HepG2 (cell line): ENCODE measurements around the gene P2RY11. TPM values are rescaled to one million over a fixed set of nuclear protein-coding genes. Genes with fewer than 3 reads are reported as not detected.

Experiments used
- ATF7 ChIP-seq, 2 experiments: fragments of 450-650 bp in 1 of 2; sonication (generic) in 1 of 2; formaldehyde crosslinking in 1 of 2; IDR thresholded peaks; 2 replicates each; pipeline versions ENCODE4 v1.4.0 to v1.6.1; 2016 to 2020; ENCODE audit warnings: antibody characterized with exemption in 1 of 2, mild to moderate bottlenecking in 1 of 2, missing genetic modification reagents in 1 of 2
- CREBL2 ChIP-seq: sonication (generic); formaldehyde crosslinking; IDR thresholded peaks from 2 replicates; pipeline ENCODE4 v1.8.1; 2023; ENCODE audit warnings: missing genetic modification reagents, mild to moderate bottlenecking, borderline replicate concordance
- FOXP4 ChIP-seq: sonication (generic); formaldehyde crosslinking; IDR thresholded peaks from 2 replicates; pipeline ENCODE4 v1.4.0; 2020; ENCODE audit warnings: missing genetic modification reagents
- HNF4G ChIP-seq, 2 experiments: sonication (generic) in 1 of 2; formaldehyde crosslinking in 1 of 2; IDR thresholded peaks; 2 replicates each; pipeline versions ENCODE4 v1.4.0 to v1.6.1; 2011 to 2020; ENCODE audit warnings: borderline replicate concordance in 2 of 2, low read depth in 2 of 2, mild to moderate bottlenecking in 2 of 2, low read length in 1 of 2, missing genetic modification reagents in 1 of 2, moderate library complexity in 1 of 2
- KDM3A ChIP-seq: IDR thresholded peaks from 2 replicates; pipeline ENCODE4 v1.6.1; 2018; ENCODE audit warnings: low read depth, missing compliant biosample characterization
- KDM4B ChIP-seq: sonication (generic); formaldehyde crosslinking; IDR thresholded peaks from 2 replicates; pipeline ENCODE4 v1.4.0; 2020; ENCODE audit warnings: missing genetic modification reagents
- MBNL3 ChIP-seq: fragments of 250-450 bp; sonication (Bioruptor Pico); conservative IDR thresholded peaks from 2 replicates; pipeline ENCODE4 v1.8.0; 2022; ENCODE audit warnings: mild to moderate bottlenecking, inconsistent platforms
- SALL1 ChIP-seq: sonication (generic); formaldehyde crosslinking; IDR thresholded peaks from 2 replicates; pipeline ENCODE4 v1.8.0; 2022; ENCODE audit warnings: mild to moderate bottlenecking, missing genetic modification reagents
- SP1 ChIP-seq, 2 experiments: fragments of 450-650 bp in 1 of 2; sonication (generic) in 1 of 2; formaldehyde crosslinking in 1 of 2; IDR thresholded peaks; 2 replicates each; pipeline versions ENCODE4 v1.4.0 to v1.6.1; 2016 to 2020; ENCODE audit warnings: missing genetic modification reagents in 1 of 2
- YEATS4 ChIP-seq: sonication (generic); formaldehyde crosslinking; IDR thresholded peaks from 2 replicates; pipeline ENCODE4 v1.4.0; 2020; ENCODE audit warnings: missing genetic modification reagents, borderline replicate concordance
- YY1 ChIP-seq: IDR thresholded peaks from 2 replicates; pipeline ENCODE4 v1.6.1; 2011; ENCODE audit warnings: low read length, low read depth, moderate library complexity, mild to moderate bottlenecking; ENCODE audit not compliant: insufficient read depth, insufficient replicate concordance
- ZBTB21 ChIP-seq: sonication (generic); formaldehyde crosslinking; IDR thresholded peaks from 2 replicates; pipeline ENCODE4 v1.4.0; 2020; ENCODE audit warnings: missing genetic modification reagents
- ZC3H4 ChIP-seq: sonication (generic); formaldehyde crosslinking; IDR thresholded peaks from 2 replicates; pipeline ENCODE4 v1.4.0; 2020; ENCODE audit warnings: missing genetic modification reagents, borderline replicate concordance
- ZFYVE20 ChIP-seq: sonication (generic); formaldehyde crosslinking; IDR thresholded peaks from 2 replicates; pipeline ENCODE4 v1.8.0; 2023; ENCODE audit warnings: low read depth, mild to moderate bottlenecking, moderate library complexity, missing genetic modification reagents, borderline replicate concordance
- ZNF235 ChIP-seq: sonication (generic); formaldehyde crosslinking; IDR thresholded peaks from 2 replicates; pipeline ENCODE4 v1.8.1; 2023; ENCODE audit warnings: mild to moderate bottlenecking, missing genetic modification reagents, borderline replicate concordance
- ZNF264 ChIP-seq: sonication (generic); formaldehyde crosslinking; IDR thresholded peaks from 2 replicates; pipeline ENCODE4 v1.4.0; 2020; ENCODE audit warnings: missing genetic modification reagents
- ZNF280D ChIP-seq: sonication (generic); formaldehyde crosslinking; IDR thresholded peaks from 2 replicates; pipeline ENCODE4 v1.5.1; 2020; ENCODE audit warnings: mild to moderate bottlenecking, missing genetic modification reagents
- ZNF382 ChIP-seq: sonication (generic); formaldehyde crosslinking; IDR thresholded peaks from 2 replicates; pipeline ENCODE4 v1.5.0; 2020; ENCODE audit warnings: missing genetic modification reagents, mild to moderate bottlenecking, borderline replicate concordance
- ZNF510 ChIP-seq: sonication (generic); formaldehyde crosslinking; IDR thresholded peaks from 2 replicates; pipeline ENCODE4 v1.4.0; 2020; ENCODE audit warnings: low read depth, mild to moderate bottlenecking, missing genetic modification reagents
- ZNF558 ChIP-seq: sonication (generic); formaldehyde crosslinking; IDR thresholded peaks from 2 replicates; pipeline ENCODE4 v1.9.0; 2022; ENCODE audit warnings: mild to moderate bottlenecking, missing genetic modification reagents, borderline replicate concordance
- ZNF598 ChIP-seq: sonication (generic); formaldehyde crosslinking; IDR thresholded peaks from 2 replicates; pipeline ENCODE4 v1.5.1; 2020; ENCODE audit warnings: mild to moderate bottlenecking, missing genetic modification reagents, borderline replicate concordance
- ZNF788 ChIP-seq: sonication (generic); formaldehyde crosslinking; IDR thresholded peaks from 2 replicates; pipeline ENCODE4 v1.5.0; 2020; ENCODE audit warnings: mild to moderate bottlenecking, missing genetic modification reagents, borderline replicate concordance
- polyA plus RNA-seq, 8 experiments: library from polyadenylated mRNA; depleted of rRNA in 3 of 8; stranded (reverse) in 7 of 8; unstranded in 1 of 8; fragments of >200 nt; fragmentation: Illumina TruSeq in 4 of 8; extraction: Trizol in 4 of 8; gene quantifications; 2 replicates each; pipeline versions ENCODE4 v1.2.1 to v1.2.3, GENCODE V29; 2011 to 2016; ENCODE audit warnings: low read depth in 4 of 8, missing spikeins in 1 of 8, mixed read lengths in 1 of 8; ENCODE audit not compliant: insufficient read depth in 1 of 8
- total RNA-seq, 5 experiments: library from RNA; depleted of rRNA; stranded (reverse); fragments of >200 nt; fragmentation: Illumina TruSeq; extraction: Trizol; gene quantifications; 2 replicates each; pipeline ENCODE4 v1.2.3, GENCODE V29; 2016; ENCODE audit warnings: low read depth in 1 of 5

P2RY11 gene
- total and polyA plus RNA-seq, 2 of the 13 experiments (the other 11 are each of a cell fraction or from before 2014, with no cell fraction given): 4.0 to 7.8 TPM

- TF ChIP-seq ZNF382 (CRISPR knock-in tag): no peak
- TF ChIP-seq ZNF280D: peak; percentile 94
- TF ChIP-seq MBNL3 (CRISPR knock-in tag): no peak
- TF ChIP-seq ZNF264: 0 out of 2 replicates have a peak, but pooled peaks have one; percentile 28
- TF ChIP-seq ZC3H4 (CRISPR knock-in tag): 0 out of 2 replicates have a peak, but pooled peaks have one; percentile 35
- peak; percentile 73; the same call in 1 of the 2 replicates for TF ChIP-seq ZNF788
- no peak; the same call in 1 of the 2 replicates for TF ChIP-seq KDM4B (CRISPR knock-in tag)
- peak; percentile 78; the same call in 1 of the 2 replicates for TF ChIP-seq ZNF558 (CRISPR knock-in tag)
- no peak; the same call in 1 of the 2 replicates for TF ChIP-seq ZNF235 (CRISPR knock-in tag)
- no peak for TF ChIP-seq ATF7 (IDR thresholded peaks at IDR 0.05)
- 0 out of 2 replicates have a peak, but pooled peaks have one; percentile 30 for TF ChIP-seq ATF7 (CRISPR knock-in tag; IDR thresholded peaks at IDR 0.05)
- peak; percentile 99 for TF ChIP-seq YEATS4
- TF ChIP-seq FOXP4 (CRISPR knock-in tag): peak; percentile 43; the same call in 1 of the 2 replicates
- TF ChIP-seq ZFYVE20 (CRISPR knock-in tag): peak; percentile 93; the same call in 1 of the 2 replicates
- peak; percentile 72 for TF ChIP-seq YY1
- peak; percentile 88; the same call in 1 of the 2 replicates for TF ChIP-seq KDM3A (CRISPR knock-in tag)
- TF ChIP-seq SALL1 (CRISPR knock-in tag): peak; percentile 91
- 0 out of 2 replicates have a peak, but pooled peaks have one; percentile 15 for TF ChIP-seq ZNF598 (CRISPR knock-in tag)
- no peak for TF ChIP-seq SP1 (IDR thresholded peaks at IDR 0.05)
- peak; percentile 22; the same call in 1 of the 2 replicates for TF ChIP-seq SP1 (CRISPR knock-in tag; IDR thresholded peaks at IDR 0.05)
- TF ChIP-seq ZNF510 (CRISPR knock-in tag): no peak
- 0 out of 2 replicates have a peak, but pooled peaks have one; percentile 9 for TF ChIP-seq ZBTB21 (CRISPR knock-in tag)
- TF ChIP-seq CREBL2 (CRISPR knock-in tag): peak; percentile 54; the same call in 1 of the 2 replicates
- TF ChIP-seq HNF4G (IDR thresholded peaks at IDR 0.05; ENCODE audit: borderline replicate concordance, low read depth, low read length): no peak
- TF ChIP-seq HNF4G (CRISPR knock-in tag; IDR thresholded peaks at IDR 0.05; ENCODE audit: borderline replicate concordance, low read depth): peak; percentile 48; the same call in 1 of the 2 replicates
These were observed 5.2 kb upstream of the P2RY11 start, which contains the start of gene PPAN (continued) for GRCh38 chr19:10106100-10106936.
